Mammary epithelial cell (primary cell): ENCODE measurements around the gene PPP1R3F.

Experiments
- CTCF ChIP-seq, 2 donors: IDR thresholded peaks in 1 of 2; conservative IDR thresholded peaks in 1 of 2; 2 replicates each; pipeline ENCODE4 v1.5.1; 2011 to 2012; ENCODE audit warnings: inconsistent platforms in 2 of 2, low read length in 2 of 2, mild to moderate bottlenecking in 2 of 2, control low read depth in 1 of 2, low read depth in 1 of 2; ENCODE audit not compliant: insufficient read depth in 1 of 2; ENCODE audit errors: extremely low read depth in 1 of 2
- EZH2 ChIP-seq: IDR thresholded peaks from 2 replicates; pipeline ENCODE4 v1.6.1; 2012; ENCODE audit warnings: low read length, inconsistent platforms, borderline replicate concordance

GRCh38 chrX:49231333-49232000, 38.1 kb upstream of the PPP1R3F start:
- TF ChIP-seq CTCF (conservative IDR thresholded peaks at IDR 0.05 in 1 of 2, IDR thresholded peaks at IDR 0.05 in 1 of 2; ENCODE audit: extremely low read depth in 1 of 2, insufficient read depth in 1 of 2, low read depth in 1 of 2, low read length in 2 of 2) (no peak), EZH2 (no peak)
